ENCODE measurements around the gene LTBP1.

GRCh38 chr2:33301355-33301754 is 354.6 kb downstream of the LTBP1 start:
- TF ChIP-seq CTCF (conservative IDR thresholded peaks at IDR 0.05; ENCODE audit: low read depth in 2 of 2) (no peak), CREB1 (CRISPR knock-in tag; IDR thresholded peaks at IDR 0.05; ENCODE audit: low read depth) (no peak), ZNF462 (CRISPR knock-in tag; IDR thresholded peaks at IDR 0.05) (no peak), EZH2phosphoT487 (IDR thresholded peaks at IDR 0.05; ENCODE audit: unreplicated experiment) (no peak), JUNB (IDR thresholded peaks at IDR 0.05; ENCODE audit: unreplicated experiment) (no peak), ZNF114 (CRISPR knock-in tag; IDR thresholded peaks at IDR 0.05) (no peak), POLR2AphosphoS5 (IDR thresholded peaks at IDR 0.05; ENCODE audit: low read depth) (no peak), ZNF331 (CRISPR knock-in tag; IDR thresholded peaks at IDR 0.05; ENCODE audit: low read depth) (no peak), STAT1 (IDR thresholded peaks at IDR 0.05; ENCODE audit: unreplicated experiment) (no peak), EZH2 (IDR thresholded peaks at IDR 0.05; ENCODE audit: low read depth, unreplicated experiment) (no peak), REST (IDR thresholded peaks at IDR 0.05; ENCODE audit: unreplicated experiment) (no peak), ETS1 (IDR thresholded peaks at IDR 0.05) (no peak), NANOG (IDR thresholded peaks at IDR 0.05; ENCODE audit: borderline replicate concordance) (no peak)

All from GM23338 (cell line).